ENCODE results near the gene LDLRAP1.
"Not testable (repeated sequence)": the region's sequence is repeated elsewhere in the genome, so short reads cannot be mapped to it uniquely, and the experiment has no call there.

The LDLRAP1 gene

DNA sequence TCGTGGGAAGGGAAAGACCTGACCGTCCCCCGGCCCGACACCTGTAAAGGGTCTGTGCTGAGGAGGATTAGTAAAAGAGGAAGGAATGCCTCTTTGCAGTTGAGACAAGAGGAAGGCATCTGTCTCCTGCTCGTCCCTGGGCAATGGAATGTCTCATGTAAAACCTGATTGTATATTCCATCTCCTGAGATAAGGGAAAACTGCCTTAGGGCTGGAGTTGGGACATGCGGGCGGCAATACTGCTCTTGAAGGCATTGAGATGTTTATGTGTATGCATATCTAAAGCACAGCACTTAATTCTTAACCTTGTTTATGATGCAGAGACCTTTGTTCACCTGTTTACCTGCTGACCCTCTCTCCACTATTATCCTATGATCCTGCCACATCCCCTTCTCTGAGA is 44.8 kb downstream of the LDLRAP1 start:
- not testable (repeated sequence) for H3K36me3 ChIP-seq (ENCODE audit: insufficient read depth, low read length); H3K27me3 ChIP-seq (ENCODE audit: control insufficient read depth in 1 of 2, insufficient read depth in 2 of 2, low read length in 2 of 2); H3K4me1 ChIP-seq (ENCODE audit: insufficient read depth, low read length); H3K27ac ChIP-seq (ENCODE audit: low read depth, low read length); H3K9ac ChIP-seq (ENCODE audit: low read length); H3K9me3 ChIP-seq (ENCODE audit: low read length); H3K4me3 ChIP-seq (ENCODE audit: low read depth in 1 of 2, low read length in 2 of 2)

DNA sequence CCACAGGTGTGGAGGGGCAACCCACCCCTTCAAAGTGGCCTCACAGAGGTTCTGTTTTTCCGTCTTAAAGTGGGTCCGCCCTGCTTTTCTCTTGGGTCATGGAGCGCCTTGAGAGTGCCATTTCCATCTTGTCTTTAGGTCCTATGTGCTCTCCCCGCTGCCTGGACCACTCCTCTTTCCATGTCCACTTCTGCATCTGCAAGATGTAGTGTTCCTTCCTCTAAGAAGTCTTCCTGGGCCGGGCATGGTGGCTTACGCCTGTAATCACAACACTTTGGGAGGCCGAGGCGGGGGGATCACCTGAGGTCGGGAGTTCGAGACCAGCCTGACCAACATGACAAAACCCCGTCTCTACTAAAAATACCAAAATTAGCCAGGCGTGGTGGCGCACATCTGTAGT is 45.4 kb downstream of the LDLRAP1 start:
- not testable (repeated sequence) for H3K27ac ChIP-seq (ENCODE audit: low read depth, low read length); H3K4me1 ChIP-seq (ENCODE audit: insufficient read depth, low read length); H3K27me3 ChIP-seq (ENCODE audit: control insufficient read depth in 1 of 2, insufficient read depth in 2 of 2, low read length in 2 of 2)

DNA sequence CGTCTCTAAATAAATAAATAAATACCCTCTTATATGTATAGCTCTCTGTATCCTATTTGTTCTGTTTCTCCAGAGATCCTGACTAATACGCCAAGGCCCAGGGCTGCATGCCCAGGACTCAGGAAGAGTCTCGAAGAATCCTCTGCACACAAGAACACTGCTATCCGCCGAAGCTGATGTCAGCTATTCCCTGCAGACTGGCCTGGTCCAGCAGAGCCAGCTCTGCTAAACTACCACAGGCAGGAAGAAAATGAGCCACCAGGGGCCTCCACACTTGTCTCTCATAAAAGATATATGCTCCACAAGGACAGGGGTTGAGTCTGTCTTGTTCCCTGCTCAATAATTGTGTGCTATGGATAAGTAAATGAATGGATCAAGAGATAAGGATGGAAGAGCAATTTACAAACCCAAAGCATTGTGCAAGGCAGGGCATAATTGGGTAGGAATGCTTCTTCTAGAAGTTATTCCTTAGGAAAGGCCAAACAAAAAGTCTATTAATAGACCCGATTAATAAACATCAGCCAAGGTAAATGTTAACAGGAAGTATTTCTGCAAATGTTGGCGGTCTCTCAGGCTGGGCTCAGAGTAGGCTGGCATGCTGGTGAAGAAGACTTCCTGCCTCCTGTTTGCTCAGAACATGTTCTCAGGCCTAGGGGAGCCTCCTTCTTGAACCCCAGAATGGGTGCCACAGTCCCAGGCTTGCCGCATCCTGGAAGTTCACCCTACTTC is 46.9 kb downstream of the LDLRAP1 start:
- Histone ChIP-seq H3K27ac (ENCODE audit: low read depth, low read length) (no peak overlapping the region), H3K27me3 (ENCODE audit: control insufficient read depth in 1 of 2, insufficient read depth in 2 of 2, low read length in 2 of 2) (no peaks in the 10 kb centered on the region), H3K9ac (ENCODE audit: low read length) (no peak overlapping the region), H3K4me3 (ENCODE audit: low read depth in 1 of 2, low read length in 2 of 2) (no peak overlapping the region), H3K9me3 (ENCODE audit: low read length) (no peaks in the 10 kb centered on the region), H3K36me3 (ENCODE audit: insufficient read depth, low read length) (no peaks in the 10 kb centered on the region), H3K4me1 (ENCODE audit: insufficient read depth, low read length) (peaks cover 6% of the 10 kb centered on the region)

More for the DNA sequence above, 45.4 kb downstream of the LDLRAP1 start:
- H3K4me3 ChIP-seq (ENCODE audit: low read depth in 1 of 2, low read length in 2 of 2); H3K36me3 ChIP-seq (ENCODE audit: insufficient read depth, low read length); H3K9me3 ChIP-seq (ENCODE audit: low read length); H3K9ac ChIP-seq (ENCODE audit: low read length): not testable (repeated sequence)

DNA sequence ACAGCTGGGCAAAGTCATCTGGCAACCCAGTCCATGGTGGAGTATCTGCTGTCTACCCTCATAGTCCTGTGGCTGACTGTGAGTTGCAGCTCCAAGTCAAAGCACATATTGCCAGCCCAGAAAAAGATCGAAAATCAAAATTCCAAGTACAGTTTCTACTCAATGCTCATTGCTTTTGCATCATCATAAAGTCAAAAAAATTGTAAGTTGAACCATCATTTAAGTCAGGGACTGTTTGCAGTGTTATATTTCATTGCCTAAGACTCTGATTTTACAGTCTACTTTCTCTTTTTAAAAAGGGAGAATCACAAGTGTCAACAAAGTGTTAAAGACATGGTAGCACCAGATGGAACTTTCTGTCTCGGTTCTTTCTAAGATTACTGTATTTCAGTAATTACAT is 50.5 kb downstream of the LDLRAP1 start:
- Histone ChIP-seq H3K9ac (ENCODE audit: low read length) (no peak overlapping the region), H3K36me3 (ENCODE audit: insufficient read depth, low read length) (no peaks in the 10 kb centered on the region), H3K9me3 (ENCODE audit: low read length) (no peaks in the 10 kb centered on the region), H3K27ac (ENCODE audit: low read depth, low read length) (no peak overlapping the region), H3K4me3 (ENCODE audit: low read depth in 1 of 2, low read length in 2 of 2) (no peak overlapping the region), H3K4me1 (ENCODE audit: insufficient read depth, low read length) (peaks cover 6% of the 10 kb centered on the region), H3K27me3 (ENCODE audit: control insufficient read depth in 1 of 2, insufficient read depth in 2 of 2, low read length in 2 of 2) (no peaks in the 10 kb centered on the region)

DNA sequence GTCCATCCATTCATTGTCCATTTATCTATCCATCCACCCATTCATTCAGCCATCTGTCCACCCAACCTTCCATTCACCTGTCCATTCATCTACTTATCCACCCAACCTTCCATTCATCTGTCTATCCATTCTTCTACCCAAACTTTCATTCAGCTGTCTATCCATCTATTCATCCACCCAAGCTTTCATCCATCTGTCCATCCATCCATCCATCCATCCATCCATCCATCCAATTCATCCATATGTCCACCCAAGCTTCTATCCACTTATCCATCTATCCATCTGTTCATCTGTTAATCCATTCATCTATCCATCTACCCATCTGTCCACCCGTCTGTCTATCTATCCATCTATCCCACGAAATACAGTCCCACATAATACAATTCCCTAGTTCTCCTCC is 51.6 kb downstream of the LDLRAP1 start:
- H3K4me3 ChIP-seq (ENCODE audit: low read depth in 1 of 2, low read length in 2 of 2): no peak overlapping the region
- no peak overlapping the region for H3K9ac ChIP-seq (ENCODE audit: low read length)
- no peaks in the 10 kb centered on the region for H3K27me3 ChIP-seq (ENCODE audit: control insufficient read depth in 1 of 2, insufficient read depth in 2 of 2, low read length in 2 of 2)
- H3K36me3 ChIP-seq (ENCODE audit: insufficient read depth, low read length): no peaks in the 10 kb centered on the region
- H3K4me1 ChIP-seq (ENCODE audit: insufficient read depth, low read length): peaks cover 6% of the 10 kb centered on the region
- no peaks in the 10 kb centered on the region for H3K9me3 ChIP-seq (ENCODE audit: low read length)
- H3K27ac ChIP-seq (ENCODE audit: low read depth, low read length): no peak overlapping the region

DNA sequence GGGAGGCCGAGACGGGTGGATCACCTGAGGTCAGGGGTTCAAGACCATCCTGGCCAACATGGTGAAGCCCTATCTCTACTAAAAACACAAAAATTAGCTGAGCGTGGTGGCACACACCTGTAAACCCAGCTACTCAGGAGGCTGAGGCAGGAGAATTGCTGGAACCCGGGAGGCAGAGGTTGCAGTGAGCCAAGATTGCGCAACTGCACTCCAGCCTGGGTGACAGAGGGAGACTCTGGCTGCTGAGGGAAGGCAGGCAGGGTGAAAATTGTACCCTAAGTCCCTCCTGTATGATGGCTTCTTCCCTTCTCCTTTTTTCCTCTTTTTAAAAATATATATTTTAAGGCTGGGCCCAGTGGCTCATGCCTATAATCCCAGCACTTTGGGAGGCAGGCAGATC is 53.2 kb downstream of the LDLRAP1 start:
- H3K9me3 ChIP-seq (ENCODE audit: low read length); H3K4me1 ChIP-seq (ENCODE audit: insufficient read depth, low read length); H3K36me3 ChIP-seq (ENCODE audit: insufficient read depth, low read length); H3K27me3 ChIP-seq (ENCODE audit: control insufficient read depth in 1 of 2, insufficient read depth in 2 of 2, low read length in 2 of 2); H3K27ac ChIP-seq (ENCODE audit: low read depth, low read length); H3K4me3 ChIP-seq (ENCODE audit: low read depth in 1 of 2, low read length in 2 of 2); H3K9ac ChIP-seq (ENCODE audit: low read length): not testable (repeated sequence)

DNA sequence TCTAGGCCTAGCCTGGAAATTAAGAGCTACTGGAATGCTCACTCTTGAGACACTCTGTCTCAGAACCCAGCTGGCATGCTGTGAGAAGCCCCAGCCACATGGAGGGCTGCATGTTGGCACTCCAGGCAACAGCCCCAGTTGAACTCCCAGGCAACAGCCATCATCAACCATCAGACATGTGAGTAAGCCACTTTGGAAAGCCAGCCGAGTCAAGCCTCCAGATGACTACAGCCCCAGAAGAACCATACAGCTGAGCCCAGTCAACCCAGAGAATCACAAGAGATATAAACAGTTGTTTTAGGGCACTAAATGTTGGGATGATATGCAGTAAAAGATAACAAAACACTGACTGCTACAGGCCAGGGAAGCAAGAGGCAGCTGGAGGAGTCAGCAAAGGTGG is 55.5 kb downstream of the LDLRAP1 start:
- no peak overlapping the region for H3K9ac ChIP-seq (ENCODE audit: low read length)
- no peaks in the 10 kb centered on the region for H3K36me3 ChIP-seq (ENCODE audit: insufficient read depth, low read length)
- no peaks in the 10 kb centered on the region for H3K27me3 ChIP-seq (ENCODE audit: control insufficient read depth in 1 of 2, insufficient read depth in 2 of 2, low read length in 2 of 2)
- no peaks in the 10 kb centered on the region for H3K9me3 ChIP-seq (ENCODE audit: low read length)
- H3K27ac ChIP-seq (ENCODE audit: low read depth, low read length): no peak overlapping the region
- H3K4me1 ChIP-seq (ENCODE audit: insufficient read depth, low read length): no peaks in the 10 kb centered on the region
- H3K4me3 ChIP-seq (ENCODE audit: low read depth in 1 of 2, low read length in 2 of 2): no peak overlapping the region

DNA sequence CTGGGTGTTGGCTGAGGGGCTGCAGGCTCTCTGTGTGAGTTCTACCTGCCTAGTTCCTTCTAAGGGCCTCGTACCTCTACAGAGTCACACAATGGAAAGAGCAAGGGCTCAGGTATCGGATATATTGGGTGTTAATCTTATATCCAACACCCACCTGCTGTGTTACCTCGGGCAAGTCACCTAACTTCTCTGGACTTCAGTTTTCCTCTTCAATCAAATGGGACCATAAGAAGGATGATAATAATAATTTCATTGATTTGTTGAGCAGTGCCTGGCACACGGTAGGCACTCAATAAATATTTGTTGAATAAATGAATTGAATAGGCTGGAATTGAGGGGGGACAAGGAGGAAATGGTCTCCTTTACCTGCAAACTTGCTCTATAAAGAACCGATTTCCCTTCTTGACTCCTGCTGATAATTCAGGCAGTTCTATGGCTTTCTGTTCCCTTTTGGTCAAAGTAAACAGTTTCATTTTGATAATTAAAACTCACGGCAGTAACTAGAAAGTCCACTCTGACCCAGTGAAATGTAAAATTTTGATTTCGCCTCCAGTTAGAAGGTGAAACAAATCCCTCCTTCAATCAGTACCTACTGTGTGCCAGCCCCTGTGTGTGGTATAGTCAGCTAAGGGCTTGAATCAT is 56.7 kb downstream of the LDLRAP1 start:
- no peaks in the 10 kb centered on the region for H3K27me3 ChIP-seq (ENCODE audit: control insufficient read depth in 1 of 2, insufficient read depth in 2 of 2, low read length in 2 of 2)
- H3K4me3 ChIP-seq (ENCODE audit: low read depth in 1 of 2, low read length in 2 of 2): no peak overlapping the region
- H3K9me3 ChIP-seq (ENCODE audit: low read length): no peaks in the 10 kb centered on the region
- H3K4me1 ChIP-seq (ENCODE audit: insufficient read depth, low read length): no peaks in the 10 kb centered on the region
- no peaks in the 10 kb centered on the region for H3K36me3 ChIP-seq (ENCODE audit: insufficient read depth, low read length)
- H3K9ac ChIP-seq (ENCODE audit: low read length): no peak overlapping the region
- no peak overlapping the region for H3K27ac ChIP-seq (ENCODE audit: low read depth, low read length)

DNA sequence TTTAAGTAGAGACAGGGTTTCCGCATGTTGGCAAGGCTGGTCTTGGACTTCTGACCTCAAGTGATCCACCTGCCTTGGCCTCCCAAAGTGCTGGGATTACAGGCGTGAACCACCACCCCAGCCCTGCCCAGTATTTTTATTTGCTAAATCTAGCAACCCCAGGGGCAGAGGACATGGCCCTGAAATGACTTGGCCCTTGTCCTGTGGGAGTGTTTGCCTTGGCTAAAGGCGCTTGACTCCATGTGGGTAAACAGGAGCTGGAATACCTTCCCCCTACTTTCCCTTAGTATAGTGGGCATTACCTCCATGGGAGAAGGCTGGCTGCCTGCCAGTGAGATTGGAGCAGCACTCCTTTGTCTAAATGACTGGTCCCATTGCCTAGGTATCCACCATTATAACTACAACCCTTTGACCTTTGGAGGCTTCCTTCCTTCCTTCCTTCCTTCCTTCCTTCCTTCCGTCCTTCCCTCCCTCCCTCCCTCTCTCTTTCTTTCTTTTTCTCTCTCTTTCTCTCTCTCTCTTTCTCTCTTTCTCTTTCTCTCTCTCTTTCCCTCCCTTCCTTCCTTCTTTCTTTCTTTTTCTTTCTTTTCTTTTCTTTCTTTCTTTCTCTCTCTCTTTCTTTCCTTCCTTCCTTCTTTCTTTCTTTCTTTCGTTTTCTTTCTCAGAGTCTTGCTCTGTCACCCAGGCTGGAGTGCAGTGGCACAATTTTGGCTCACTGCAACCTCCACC is 57.7 kb downstream of the LDLRAP1 start:
- H3K4me3 ChIP-seq (ENCODE audit: low read depth in 1 of 2, low read length in 2 of 2); H3K9ac ChIP-seq (ENCODE audit: low read length); H3K27me3 ChIP-seq (ENCODE audit: control insufficient read depth in 1 of 2, insufficient read depth in 2 of 2, low read length in 2 of 2): not testable (repeated sequence)

DNA sequence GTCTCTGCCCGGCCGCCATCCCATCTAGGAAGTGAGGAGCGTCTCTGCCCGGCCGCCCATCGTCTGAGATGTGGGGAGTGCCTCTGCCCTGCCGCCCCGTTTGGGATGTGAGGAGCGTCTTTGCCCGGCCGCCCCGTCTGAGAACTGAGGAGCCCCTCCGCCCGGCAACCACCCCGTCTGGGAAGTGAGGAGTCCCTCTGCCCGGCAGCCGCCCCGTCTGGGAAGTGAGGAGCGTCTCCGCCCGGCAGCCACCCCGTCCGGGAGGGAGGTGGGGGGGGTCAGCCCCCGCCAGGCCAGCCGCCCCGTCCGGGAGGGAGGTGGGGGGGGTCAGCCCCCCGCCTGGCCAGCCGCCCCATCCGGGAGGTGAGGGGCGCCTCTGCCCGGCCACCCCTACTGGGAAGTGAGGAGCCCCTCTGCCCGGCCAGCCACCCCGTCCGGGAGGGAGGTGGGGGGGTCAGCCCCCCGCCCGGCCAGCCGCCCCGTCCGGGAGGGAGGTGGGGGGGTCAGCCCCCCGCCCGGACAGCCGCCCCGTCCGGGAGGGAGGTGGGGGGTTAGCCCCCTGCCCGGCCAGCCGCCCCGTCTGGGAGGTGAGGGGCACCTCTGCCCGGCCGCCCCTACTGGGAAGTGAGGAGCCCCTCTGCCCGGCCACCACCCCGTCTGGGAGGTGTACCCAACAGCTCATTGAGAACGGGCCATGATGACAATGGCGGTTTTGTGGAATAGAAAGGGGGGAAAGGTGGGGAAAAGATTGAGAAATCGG is 60.6 kb downstream of the LDLRAP1 start:
- not testable (repeated sequence) for H3K9ac ChIP-seq (ENCODE audit: low read length); H3K27ac ChIP-seq (ENCODE audit: low read depth, low read length); H3K9me3 ChIP-seq (ENCODE audit: low read length); H3K27me3 ChIP-seq (ENCODE audit: control insufficient read depth in 1 of 2, insufficient read depth in 2 of 2, low read length in 2 of 2); H3K36me3 ChIP-seq (ENCODE audit: insufficient read depth, low read length); H3K4me1 ChIP-seq (ENCODE audit: insufficient read depth, low read length); H3K4me3 ChIP-seq (ENCODE audit: low read depth in 1 of 2, low read length in 2 of 2)

More for the DNA sequence above, 57.7 kb downstream of the LDLRAP1 start:
- H3K4me1 ChIP-seq (ENCODE audit: insufficient read depth, low read length); H3K27ac ChIP-seq (ENCODE audit: low read depth, low read length); H3K9me3 ChIP-seq (ENCODE audit: low read length); H3K36me3 ChIP-seq (ENCODE audit: insufficient read depth, low read length): not testable (repeated sequence)

DNA sequence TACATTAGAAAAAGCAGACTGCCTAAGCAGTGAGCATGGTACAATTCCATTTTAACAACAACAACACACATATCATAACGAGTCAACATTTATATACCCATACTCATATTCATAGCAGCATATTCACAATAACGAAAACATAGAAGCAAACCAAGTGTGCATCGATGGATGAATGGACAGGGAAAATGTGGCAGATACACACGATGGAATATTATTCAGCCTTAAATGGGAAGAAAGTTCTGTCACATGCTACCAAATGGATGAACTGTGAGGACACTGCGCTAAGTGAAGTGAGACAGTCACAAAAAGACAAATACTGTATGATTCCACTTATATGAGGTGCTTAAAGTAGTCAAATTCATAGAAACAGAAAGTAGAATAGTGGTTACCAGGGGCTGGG is 63.7 kb downstream of the LDLRAP1 start:
- Histone ChIP-seq H3K27me3 (ENCODE audit: control insufficient read depth in 1 of 2, insufficient read depth in 2 of 2, low read length in 2 of 2) (no peaks in the 10 kb centered on the region), H3K27ac (ENCODE audit: low read depth, low read length) (no peak overlapping the region), H3K9me3 (ENCODE audit: low read length) (no peaks in the 10 kb centered on the region), H3K4me1 (ENCODE audit: insufficient read depth, low read length) (peaks cover 24% of the 10 kb centered on the region), H3K4me3 (ENCODE audit: low read depth in 1 of 2, low read length in 2 of 2) (no peak overlapping the region), H3K36me3 (ENCODE audit: insufficient read depth, low read length) (no peaks in the 10 kb centered on the region), H3K9ac (ENCODE audit: low read length) (no peak overlapping the region)
